Measurements from ENCODE around the gene HDAC1. TPM values are rescaled to one million over a fixed set of nuclear protein-coding genes. Genes with fewer than 3 reads are reported as not detected.

The HDAC1 gene
- total RNA-seq, 1 donor from 2014 or later, result 68.9 TPM

DNA sequence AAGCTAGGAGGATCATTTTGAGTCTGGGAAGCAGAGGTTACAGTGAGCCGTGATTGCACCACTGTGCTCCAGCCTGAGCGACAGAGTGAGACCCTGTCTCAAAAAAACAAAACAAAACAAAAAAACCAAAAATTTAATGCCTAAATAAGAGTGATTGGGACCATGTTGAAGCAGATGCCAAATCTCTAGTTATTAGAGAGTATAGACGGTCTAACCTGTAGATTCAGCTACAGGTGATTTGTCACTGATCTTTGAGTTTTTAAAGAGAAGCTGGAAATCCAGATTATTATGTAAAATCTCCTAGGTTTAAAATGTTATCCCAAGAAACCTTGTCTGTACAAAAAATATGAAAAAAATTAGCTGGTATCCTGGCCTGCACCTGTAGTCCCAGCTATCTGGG, 11.5 kb downstream of the HDAC1 start:
- Histone ChIP-seq H3K9me3 (no peaks in the 10 kb centered on the region), H3K4me3 (no peak overlapping the region), H3K27me3 (ENCODE audit: low read depth) (no peaks in the 10 kb centered on the region), H3K27ac (no peak overlapping the region), H3K4me1 (no peaks in the 10 kb centered on the region), H3K36me3 (peaks cover 51% of the 10 kb centered on the region)
- TF ChIP-seq, protein P1, sequence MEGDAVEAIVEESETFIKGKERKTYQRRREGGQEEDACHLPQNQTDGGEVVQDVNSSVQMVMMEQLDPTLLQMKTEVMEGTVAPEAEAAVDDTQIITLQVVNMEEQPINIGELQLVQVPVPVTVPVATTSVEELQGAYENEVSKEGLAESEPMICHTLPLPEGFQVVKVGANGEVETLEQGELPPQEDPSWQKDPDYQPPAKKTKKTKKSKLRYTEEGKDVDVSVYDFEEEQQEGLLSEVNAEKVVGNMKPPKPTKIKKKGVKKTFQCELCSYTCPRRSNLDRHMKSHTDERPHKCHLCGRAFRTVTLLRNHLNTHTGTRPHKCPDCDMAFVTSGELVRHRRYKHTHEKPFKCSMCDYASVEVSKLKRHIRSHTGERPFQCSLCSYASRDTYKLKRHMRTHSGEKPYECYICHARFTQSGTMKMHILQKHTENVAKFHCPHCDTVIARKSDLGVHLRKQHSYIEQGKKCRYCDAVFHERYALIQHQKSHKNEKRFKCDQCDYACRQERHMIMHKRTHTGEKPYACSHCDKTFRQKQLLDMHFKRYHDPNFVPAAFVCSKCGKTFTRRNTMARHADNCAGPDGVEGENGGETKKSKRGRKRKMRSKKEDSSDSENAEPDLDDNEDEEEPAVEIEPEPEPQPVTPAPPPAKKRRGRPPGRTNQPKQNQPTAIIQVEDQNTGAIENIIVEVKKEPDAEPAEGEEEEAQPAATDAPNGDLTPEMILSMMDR (IDR thresholded peaks at IDR 0.05), result no peak
- intact Hi-C loops (cut with DNase I), result no loop called here
- no peak for DNase-seq
- no peak for ATAC-seq

- TF ChIP-seq, protein P1 (IDR thresholded peaks at IDR 0.05), result no peak
- DNase-seq (no peak), ATAC-seq (no peak)
- H3K27ac ChIP-seq, result no peak overlapping the region
- H3K4me1 ChIP-seq, result peaks cover 3% of the 10 kb centered on the region
- H3K36me3 ChIP-seq, result peaks cover 51% of the 10 kb centered on the region
- intact Hi-C loops (cut with DNase I), result no loop called here
- H3K27me3 ChIP-seq (ENCODE audit: low read depth), result no peaks in the 10 kb centered on the region
- no peaks in the 10 kb centered on the region for H3K9me3 ChIP-seq
- no peak overlapping the region for H3K4me3 ChIP-seq
Observed at GRCh38 chr1:32303997-32304622, 12.2 kb downstream of the HDAC1 start.

DNA sequence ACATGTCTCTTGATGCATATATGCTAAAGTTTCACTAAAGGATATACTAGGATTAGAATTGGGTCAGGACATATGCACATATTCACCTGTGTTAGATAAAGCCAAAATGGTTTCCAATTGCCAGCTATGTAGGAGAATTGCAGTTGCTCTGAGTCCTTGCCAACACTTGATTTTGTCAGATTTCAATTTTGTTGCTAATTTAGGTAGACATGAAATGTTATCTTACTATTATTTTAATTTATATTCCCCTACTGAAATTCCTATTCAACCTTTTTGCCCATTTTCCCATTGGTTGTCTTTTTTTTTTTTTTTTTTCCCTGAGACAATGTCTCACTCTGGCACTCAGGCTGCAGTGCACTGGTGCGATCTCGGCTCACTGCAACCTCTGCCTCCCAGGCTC, 13.4 kb downstream of the HDAC1 start:
- TF ChIP-seq, protein P1 (IDR thresholded peaks at IDR 0.05), result no peak
- no peak overlapping the region for H3K27ac ChIP-seq
- peaks cover 51% of the 10 kb centered on the region for H3K36me3 ChIP-seq
- H3K4me1 ChIP-seq, result peaks cover 3% of the 10 kb centered on the region
- no peaks in the 10 kb centered on the region for H3K27me3 ChIP-seq (ENCODE audit: low read depth)
- H3K4me3 ChIP-seq, result no peak overlapping the region
- intact Hi-C loops (cut with DNase I), result no loop called here
- no peak for ATAC-seq
- no peaks in the 10 kb centered on the region for H3K9me3 ChIP-seq
- DNase-seq, result no peak

DNA sequence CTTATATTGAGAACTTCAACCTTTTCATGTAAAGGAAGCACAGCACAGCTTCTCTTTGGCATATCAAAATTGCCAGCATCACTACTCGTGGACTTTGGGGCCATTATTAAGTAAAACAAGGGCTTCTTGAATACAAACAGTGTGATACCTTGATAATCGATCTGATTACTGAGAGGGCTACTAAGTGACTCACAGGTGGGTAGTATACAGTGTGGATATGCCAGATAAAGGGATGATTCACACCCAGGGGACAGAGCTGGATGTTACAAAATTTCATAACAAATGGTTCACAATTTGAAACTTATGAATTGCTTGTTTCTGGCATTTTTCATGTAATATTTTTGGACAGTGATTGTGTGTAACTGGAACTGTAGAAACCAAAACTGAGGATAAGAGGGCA, 15.4 kb downstream of the HDAC1 start:
- Histone ChIP-seq H3K4me3 (no peak overlapping the region), H3K36me3 (peaks cover 51% of the 10 kb centered on the region), H3K27ac (no peak overlapping the region), H3K27me3 (ENCODE audit: low read depth) (no peaks in the 10 kb centered on the region), H3K4me1 (peaks cover 19% of the 10 kb centered on the region), H3K9me3 (no peaks in the 10 kb centered on the region)
- DNase-seq (no peak), ATAC-seq (no peak)
- TF ChIP-seq, protein P1 (IDR thresholded peaks at IDR 0.05), result no peak
- intact Hi-C loops (cut with DNase I), result no loop called here

GRCh38 chr1:32309960-32310359, 18.1 kb downstream of the HDAC1 start:
- intact Hi-C loops (cut with DNase I), result no loop called here
- Histone ChIP-seq H3K4me3 (no peak overlapping the region), H3K36me3 (peaks cover 25% of the 10 kb centered on the region), H3K4me1 (peaks cover 19% of the 10 kb centered on the region), H3K27ac (no peak overlapping the region), H3K9me3 (no peaks in the 10 kb centered on the region), H3K27me3 (ENCODE audit: low read depth) (no peaks in the 10 kb centered on the region)
- no peak for ATAC-seq
- no peak for DNase-seq
- TF ChIP-seq, protein P1 (IDR thresholded peaks at IDR 0.05), result no peak

Measured in lower lobe of right lung (tissue), 2 donors.